Measurements from ENCODE around the gene BASP1.
"Not testable (repeated sequence)": the region's sequence is repeated elsewhere in the genome, so short reads cannot be mapped to it uniquely, and the experiment has no call there.

GRCh38 chr5:17249841-17250240 is 32.4 kb downstream of the BASP1 start:
- TF ChIP-seq, protein P1, sequence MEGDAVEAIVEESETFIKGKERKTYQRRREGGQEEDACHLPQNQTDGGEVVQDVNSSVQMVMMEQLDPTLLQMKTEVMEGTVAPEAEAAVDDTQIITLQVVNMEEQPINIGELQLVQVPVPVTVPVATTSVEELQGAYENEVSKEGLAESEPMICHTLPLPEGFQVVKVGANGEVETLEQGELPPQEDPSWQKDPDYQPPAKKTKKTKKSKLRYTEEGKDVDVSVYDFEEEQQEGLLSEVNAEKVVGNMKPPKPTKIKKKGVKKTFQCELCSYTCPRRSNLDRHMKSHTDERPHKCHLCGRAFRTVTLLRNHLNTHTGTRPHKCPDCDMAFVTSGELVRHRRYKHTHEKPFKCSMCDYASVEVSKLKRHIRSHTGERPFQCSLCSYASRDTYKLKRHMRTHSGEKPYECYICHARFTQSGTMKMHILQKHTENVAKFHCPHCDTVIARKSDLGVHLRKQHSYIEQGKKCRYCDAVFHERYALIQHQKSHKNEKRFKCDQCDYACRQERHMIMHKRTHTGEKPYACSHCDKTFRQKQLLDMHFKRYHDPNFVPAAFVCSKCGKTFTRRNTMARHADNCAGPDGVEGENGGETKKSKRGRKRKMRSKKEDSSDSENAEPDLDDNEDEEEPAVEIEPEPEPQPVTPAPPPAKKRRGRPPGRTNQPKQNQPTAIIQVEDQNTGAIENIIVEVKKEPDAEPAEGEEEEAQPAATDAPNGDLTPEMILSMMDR (IDR thresholded peaks at IDR 0.05), result not testable (repeated sequence)
- TF ChIP-seq EZH2 (IDR thresholded peaks at IDR 0.05), result not testable (repeated sequence)
